H9 (cell line): ENCODE data around the gene EXO1. TPM values are rescaled to one million over a fixed set of nuclear protein-coding genes. Genes with fewer than 3 reads are reported as not detected.

Experiments used
- DNase-seq: peaks from one replicate; pipeline ENCODE4 v3.0.0-alpha.2; 2017
- H2AFZ ChIP-seq: one replicate; pipeline ENCODE4 v1.6.1; 2013; ENCODE audit warnings: mild to moderate bottlenecking, low read length, control low read depth, moderate library complexity
- H2AK5ac ChIP-seq: 2 replicates; pipeline ENCODE4 v1.6.1; 2013; ENCODE audit warnings: low read length, control low read depth, mixed read lengths; ENCODE audit not compliant: insufficient read length
- H2BK120ac ChIP-seq: one replicate; pipeline ENCODE4 v1.6.1; 2013; ENCODE audit warnings: low read depth, mild to moderate bottlenecking, low read length, control low read depth, inconsistent platforms; ENCODE audit not compliant: poor library complexity, severe bottlenecking
- H2BK12ac ChIP-seq: 2 replicates; pipeline ENCODE4 v1.6.1; 2013; ENCODE audit warnings: low read length, control low read depth, mixed read lengths, low read depth; ENCODE audit not compliant: insufficient read length
- H2BK15ac ChIP-seq: 2 replicates; pipeline ENCODE4 v1.6.1; 2013; ENCODE audit warnings: low read depth, low read length, control low read depth
- H2BK20ac ChIP-seq: one replicate; pipeline ENCODE4 v1.6.1; 2013; ENCODE audit warnings: low read depth, mild to moderate bottlenecking, low read length, control low read depth, inconsistent platforms; ENCODE audit not compliant: poor library complexity, severe bottlenecking
- H2BK5ac ChIP-seq: 2 replicates; pipeline ENCODE4 v1.6.1; 2013; ENCODE audit warnings: low read length, control low read depth, mixed read lengths; ENCODE audit not compliant: insufficient read length
- H3K14ac ChIP-seq: 2 replicates; pipeline ENCODE4 v1.6.1; 2013; ENCODE audit warnings: low read length, control low read depth; ENCODE audit not compliant: insufficient read depth
- H3K18ac ChIP-seq: 2 replicates; pipeline ENCODE4 v1.6.1; 2013; ENCODE audit warnings: low read depth, mild to moderate bottlenecking, mixed read lengths, low read length, control low read depth; ENCODE audit not compliant: insufficient read length
- H3K23ac ChIP-seq: 2 replicates; pipeline ENCODE4 v1.6.1; 2013; ENCODE audit warnings: low read length, control low read depth, mixed read lengths, low read depth; ENCODE audit not compliant: insufficient read length
- H3K23me2 ChIP-seq: 2 replicates; pipeline ENCODE4 v1.6.1; 2013; ENCODE audit warnings: low read depth, mild to moderate bottlenecking, mixed read lengths, low read length, control low read depth; ENCODE audit not compliant: insufficient read length, poor library complexity, severe bottlenecking
- H3K27ac ChIP-seq: 2 replicates; pipeline ENCODE4 v1.5.1; 2013; ENCODE audit warnings: low read length, control low read depth, mixed read lengths, low read depth; ENCODE audit not compliant: insufficient read length
- H3K27me3 ChIP-seq: 2 replicates; pipeline ENCODE4 v1.6.1; 2013; ENCODE audit warnings: low read length, control low read depth, inconsistent platforms; ENCODE audit not compliant: insufficient read depth
- H3K4ac ChIP-seq: 2 replicates; pipeline ENCODE4 v1.6.1; 2013; ENCODE audit warnings: low read depth, mild to moderate bottlenecking, control low read depth, inconsistent platforms, low read length, moderate library complexity
- H3K4me1 ChIP-seq: 2 replicates; pipeline ENCODE4 v1.6.1; 2013; ENCODE audit warnings: low read length, control low read depth, inconsistent platforms; ENCODE audit not compliant: insufficient read depth
- H3K4me2 ChIP-seq: 2 replicates; pipeline ENCODE4 v1.6.1; 2013; ENCODE audit warnings: low read length, control low read depth, mixed read lengths; ENCODE audit not compliant: insufficient read length, insufficient read depth
- H3K56ac ChIP-seq: 2 replicates; pipeline ENCODE4 v1.6.1; 2013; ENCODE audit warnings: low read depth, mild to moderate bottlenecking, mixed read lengths, low read length, control low read depth; ENCODE audit not compliant: insufficient read length
- H3K79me1 ChIP-seq: 2 replicates; pipeline ENCODE4 v1.6.1; 2013; ENCODE audit warnings: low read depth, mild to moderate bottlenecking, moderate library complexity, low read length, control low read depth, inconsistent platforms; ENCODE audit not compliant: insufficient read depth, poor library complexity, severe bottlenecking
- H3K79me2 ChIP-seq: 2 replicates; pipeline ENCODE4 v1.6.1; 2013; ENCODE audit warnings: low read length, control low read depth, inconsistent platforms; ENCODE audit not compliant: insufficient read depth
- H3K9ac ChIP-seq: 2 replicates; pipeline ENCODE4 v1.6.1; 2013; ENCODE audit warnings: low read length, control low read depth, mixed read lengths; ENCODE audit not compliant: insufficient read length; ENCODE audit errors: extremely low read depth
- H3K9me3 ChIP-seq: one replicate; pipeline ENCODE4 v1.6.1; 2013; ENCODE audit warnings: low read depth, low read length, inconsistent platforms; ENCODE audit not compliant: control insufficient read depth
- H3T11ph ChIP-seq: one replicate; pipeline ENCODE4 v1.6.1; 2013; ENCODE audit warnings: mild to moderate bottlenecking, low read length, control low read depth, inconsistent platforms
- H4K20me1 ChIP-seq: one replicate; pipeline ENCODE4 v1.6.1; 2013; ENCODE audit not compliant: control insufficient read depth, insufficient read length, insufficient read depth
- H4K5ac ChIP-seq: 2 replicates; pipeline ENCODE4 v1.6.1; 2013; ENCODE audit warnings: low read depth, mild to moderate bottlenecking, mixed read lengths, low read length, control low read depth; ENCODE audit not compliant: insufficient read length
- H4K8ac ChIP-seq: replicated peaks from 2 replicates; pipeline ENCODE4 v1.6.1; 2013; ENCODE audit warnings: low read length, control low read depth, mixed read lengths, low read depth; ENCODE audit not compliant: insufficient read length
- H4K91ac ChIP-seq: 2 replicates; pipeline ENCODE4 v1.6.1; 2013; ENCODE audit warnings: low read depth, mild to moderate bottlenecking, moderate library complexity, mixed read lengths, low read length, control low read depth; ENCODE audit not compliant: insufficient read length
- H3K27ac Mint-ChIP-seq, 3 experiments: 2 replicates in 2 of 3; 3 replicates in 1 of 3; pipeline ENCODE4 v1.8.0; 2020 to 2021; ENCODE audit warnings: mixed read lengths in 3 of 3, mild to moderate bottlenecking in 1 of 3, moderate library complexity in 1 of 3
- H3K27me3 Mint-ChIP-seq: 2 replicates; pipeline ENCODE4 v1.8.0; 2021; ENCODE audit warnings: low read depth, mild to moderate bottlenecking, moderate library complexity, mixed read lengths
- H3K36me3 Mint-ChIP-seq, 3 experiments: 2 replicates in 2 of 3; 3 replicates in 1 of 3; pipeline ENCODE4 v1.8.0; 2020 to 2021; ENCODE audit warnings: low read depth in 3 of 3, mixed read lengths in 3 of 3; ENCODE audit not compliant: insufficient read depth in 1 of 3
- H3K4me1 Mint-ChIP-seq, 2 experiments: 2 replicates each; pipeline ENCODE4 v1.8.0; 2020; ENCODE audit warnings: mixed read lengths in 2 of 2
- H3K4me3 Mint-ChIP-seq, 2 experiments: 2 replicates in 1 of 2; 3 replicates in 1 of 2; pipeline ENCODE4 v1.8.0; 2020 to 2021; ENCODE audit warnings: mild to moderate bottlenecking in 2 of 2, mixed read lengths in 2 of 2, moderate library complexity in 1 of 2
- H3K9me3 Mint-ChIP-seq, 2 experiments: 2 replicates in 1 of 2; 3 replicates in 1 of 2; pipeline ENCODE4 v1.8.0; 2020; ENCODE audit warnings: mild to moderate bottlenecking in 2 of 2, mixed read lengths in 2 of 2, moderate library complexity in 1 of 2
- CTCF ChIP-seq: fragments of 200-600 bp; sonication (generic); conservative IDR thresholded peaks from 3 replicates; pipeline ENCODE4 v1.8.0; 2021; ENCODE audit warnings: antibody characterized with exemption, mild to moderate bottlenecking
- WGBS: extraction: QIAGEN DNeasy Blood & Tissue Kit; methylation state at CpG from one replicate; pipeline ENCODE4 v1.1.7; 2013; ENCODE audit warnings: missing lambda C conversion rate, low lambda C conversion rate, mixed read lengths; ENCODE audit not compliant: insufficient read length; ENCODE audit errors: extremely low coverage; 5-methylcytosine and 5-hydroxymethylcytosine counted together
- total RNA-seq: library from RNA; stranded (reverse); gene quantifications from 2 replicates; pipeline ENCODE4 v1.2.1, GENCODE V29; 2021

The EXO1 gene
- total RNA-seq, 1 experiment from 2014 or later: 43.2 TPM

DNA sequence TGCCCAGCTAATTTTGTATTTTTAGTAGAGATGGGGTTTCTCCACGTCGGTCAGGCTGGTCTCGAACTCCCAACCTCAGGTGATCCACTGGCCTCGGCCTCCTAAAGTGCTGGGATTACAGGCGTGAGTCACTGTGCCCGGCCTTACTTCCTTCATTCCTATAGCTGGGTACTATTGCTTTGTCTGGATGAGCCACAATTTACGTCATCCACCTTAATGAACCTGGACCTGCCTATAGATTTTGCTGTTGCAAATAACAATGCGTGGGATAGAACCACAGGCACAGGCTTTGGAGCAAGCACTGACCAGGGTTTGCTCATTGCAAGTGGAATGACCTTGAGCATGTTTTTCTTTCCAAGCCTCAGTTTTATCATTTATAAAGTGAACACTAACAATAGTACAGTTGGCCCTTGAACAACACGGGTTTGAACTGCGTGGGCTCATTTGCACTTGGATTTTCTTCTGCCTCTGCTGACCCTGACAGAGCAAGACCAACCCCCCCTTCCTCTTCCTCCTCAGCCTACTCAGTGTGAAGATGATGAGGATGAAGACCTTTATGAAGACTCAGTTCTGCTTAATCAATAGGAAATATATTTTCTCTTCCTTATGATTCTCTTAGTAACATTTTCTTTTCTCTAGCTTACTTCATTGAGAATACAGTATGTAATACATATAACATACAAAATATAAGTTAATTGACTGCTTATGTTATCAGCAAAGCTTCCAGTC lies 76.2 kb downstream of the EXO1 start:
- Mint-ChIP-seq H3K4me1 (peaks cover 3 to 8% of the 10 kb centered on the region in 2 experiments; a peak in 3 of 4 replicates), H3K4me3 (no peak overlapping the region), H3K27ac (no peak overlapping the region), H3K36me3 (no peaks in the 10 kb centered on the region; a peak in 2 of 7 replicates), H3K9me3 (no peaks in the 10 kb centered on the region), H3K27me3 (peaks cover 1% of the 10 kb centered on the region; the same call in 1 of the 2 replicates)
- Histone ChIP-seq H3K27ac (no peak overlapping the region), H3K23me2 (no peaks in the 10 kb centered on the region), H3K4me2 (no peak overlapping the region), H3T11ph (no peak overlapping the region), H3K27me3 (no peaks in the 10 kb centered on the region), H2BK120ac (no peak overlapping the region), H2AFZ (no peak overlapping the region), H3K4me1 (no peaks in the 10 kb centered on the region), H2AK5ac (no peak overlapping the region), H3K18ac (no peak overlapping the region), H2BK20ac (no peak overlapping the region), H3K23ac (no peak overlapping the region), H3K4ac (no peak overlapping the region), H3K56ac (no peak overlapping the region), H2BK12ac (no peak overlapping the region), H4K8ac (no peak overlapping the region), H2BK15ac (no peak overlapping the region), H3K9me3 (no peaks in the 10 kb centered on the region), H4K91ac (no peak overlapping the region), H4K20me1 (no peaks in the 10 kb centered on the region), H3K9ac (no peak overlapping the region), H3K79me1 (no peaks in the 10 kb centered on the region), H2BK5ac (no peak overlapping the region), H3K79me2 (no peaks in the 10 kb centered on the region), H4K5ac (no peak overlapping the region), H3K14ac (no peak overlapping the region)
- WGBS: no CpG with 5 or more reads among the region's 10 CpGs
- no peak for DNase-seq
- no peak for TF ChIP-seq CTCF
